ENCODE data around the gene FCHSD2.

DNA sequence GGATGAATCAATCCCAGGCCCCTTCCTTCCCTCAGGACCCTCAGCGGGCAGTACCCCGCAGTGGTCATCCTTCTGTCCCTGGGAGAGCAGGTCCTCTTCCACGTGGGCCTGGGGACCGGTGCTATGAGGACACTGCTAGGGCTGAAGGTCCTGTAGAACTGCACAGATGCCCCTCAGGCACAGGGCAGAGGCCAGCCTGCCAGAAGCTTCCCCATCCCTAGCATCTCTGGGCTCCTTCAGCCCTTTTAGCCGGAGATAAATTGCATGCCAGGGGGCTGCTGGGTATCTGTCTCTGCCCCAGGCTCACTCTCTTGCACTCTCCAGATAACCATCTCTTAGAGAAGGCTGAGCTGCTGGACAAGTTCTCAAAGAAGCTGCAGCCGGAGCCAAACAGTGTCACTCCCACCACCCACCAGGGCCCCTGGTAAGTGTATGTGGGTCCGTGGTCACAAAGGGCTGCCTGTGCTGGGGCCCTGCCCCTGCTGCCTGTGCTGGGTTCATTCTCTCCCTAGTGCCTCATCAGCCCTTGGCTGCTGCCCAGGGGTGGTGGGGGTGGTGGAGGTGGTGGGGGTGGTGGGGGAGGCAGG is 325.6 kb downstream of the FCHSD2 start:
- TF ChIP-seq POLR2A (IDR thresholded peaks at IDR 0.05; ENCODE audit: low read depth, low read length): no peak
- TF ChIP-seq POLR2AphosphoS5 (IDR thresholded peaks at IDR 0.05; ENCODE audit: low read depth, low read length): no peak
- no peak for TF ChIP-seq TAF1 (IDR thresholded peaks at IDR 0.05; ENCODE audit: borderline replicate concordance, low read depth, low read length)

Data from GM12892 (cell line).